ENCODE results near the gene SNCAIP. TPM values are rescaled to one million over a fixed set of nuclear protein-coding genes. Genes with fewer than 3 reads are reported as not detected.

Gene SNCAIP
- total RNA-seq, 3 donors from 2014 or later = 1.2 to 4.7 (median 2.7) TPM

DNA sequence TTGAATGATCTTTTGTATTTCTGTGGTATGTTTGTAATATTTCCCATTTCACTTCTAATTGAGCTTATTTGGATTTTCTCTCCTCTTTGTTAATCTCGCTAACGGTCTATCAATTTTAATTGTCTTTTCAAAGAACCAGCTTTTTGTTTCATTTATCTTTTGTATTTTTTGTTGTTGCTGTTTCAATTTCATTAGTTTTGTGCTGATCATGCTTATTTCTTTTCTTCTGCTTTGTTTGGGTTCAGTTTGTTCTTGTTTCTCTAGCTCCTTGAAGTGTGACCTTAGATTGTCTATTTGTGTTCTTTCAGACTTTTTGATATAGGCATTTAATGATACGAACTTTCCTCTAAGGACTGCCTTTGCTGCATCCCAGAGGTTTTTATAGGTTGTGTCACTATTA lies 28.4 kb upstream of the SNCAIP start:
- ATAC-seq = no peak
- intact Hi-C loops (cut with DNase I, micrococcal nuclease) = no loop called here

DNA sequence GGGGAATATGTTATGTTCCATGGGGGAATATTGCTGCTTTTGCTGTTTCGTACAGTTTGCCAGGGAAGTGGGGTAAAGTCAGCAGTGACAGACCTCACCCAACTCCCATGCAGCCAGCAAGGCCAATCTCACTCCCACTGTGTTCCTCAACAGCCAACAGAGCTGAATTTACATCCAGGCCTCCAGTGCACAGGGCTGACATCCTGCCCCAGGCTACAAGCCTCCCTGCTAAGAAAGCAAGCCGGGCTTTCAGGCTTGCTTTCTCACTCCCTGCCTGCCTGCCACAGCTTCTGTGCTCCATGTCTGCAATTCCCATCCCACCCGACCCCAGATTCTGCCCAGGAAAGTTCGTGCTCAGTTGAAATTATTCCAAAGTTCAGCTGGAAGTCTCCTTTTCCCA lies 25.5 kb upstream of the SNCAIP start:
- Histone ChIP-seq H3K4me3 (no peak overlapping the region), H3K9me3 (no peaks in the 10 kb centered on the region), H3K36me3 (ENCODE audit: low read depth) (no peaks in the 10 kb centered on the region), H3K4me1 (ENCODE audit: low read depth) (no peaks in the 10 kb centered on the region)
- ATAC-seq = no peak
- TF ChIP-seq, protein P1, sequence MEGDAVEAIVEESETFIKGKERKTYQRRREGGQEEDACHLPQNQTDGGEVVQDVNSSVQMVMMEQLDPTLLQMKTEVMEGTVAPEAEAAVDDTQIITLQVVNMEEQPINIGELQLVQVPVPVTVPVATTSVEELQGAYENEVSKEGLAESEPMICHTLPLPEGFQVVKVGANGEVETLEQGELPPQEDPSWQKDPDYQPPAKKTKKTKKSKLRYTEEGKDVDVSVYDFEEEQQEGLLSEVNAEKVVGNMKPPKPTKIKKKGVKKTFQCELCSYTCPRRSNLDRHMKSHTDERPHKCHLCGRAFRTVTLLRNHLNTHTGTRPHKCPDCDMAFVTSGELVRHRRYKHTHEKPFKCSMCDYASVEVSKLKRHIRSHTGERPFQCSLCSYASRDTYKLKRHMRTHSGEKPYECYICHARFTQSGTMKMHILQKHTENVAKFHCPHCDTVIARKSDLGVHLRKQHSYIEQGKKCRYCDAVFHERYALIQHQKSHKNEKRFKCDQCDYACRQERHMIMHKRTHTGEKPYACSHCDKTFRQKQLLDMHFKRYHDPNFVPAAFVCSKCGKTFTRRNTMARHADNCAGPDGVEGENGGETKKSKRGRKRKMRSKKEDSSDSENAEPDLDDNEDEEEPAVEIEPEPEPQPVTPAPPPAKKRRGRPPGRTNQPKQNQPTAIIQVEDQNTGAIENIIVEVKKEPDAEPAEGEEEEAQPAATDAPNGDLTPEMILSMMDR (IDR thresholded peaks at IDR 0.05) = no peak
- intact Hi-C loops (cut with DNase I, micrococcal nuclease) = no loop called here
- no peak for DNase-seq

More for the DNA sequence above, 28.4 kb upstream of the SNCAIP start:
- TF ChIP-seq, protein P1 (IDR thresholded peaks at IDR 0.05) = no peak
- H3K36me3 ChIP-seq (ENCODE audit: low read depth) = no peaks in the 10 kb centered on the region
- no peak for DNase-seq
- H3K4me1 ChIP-seq (ENCODE audit: low read depth) = no peaks in the 10 kb centered on the region
- H3K9me3 ChIP-seq = peaks cover 2% of the 10 kb centered on the region
- H3K4me3 ChIP-seq = no peak overlapping the region

DNA sequence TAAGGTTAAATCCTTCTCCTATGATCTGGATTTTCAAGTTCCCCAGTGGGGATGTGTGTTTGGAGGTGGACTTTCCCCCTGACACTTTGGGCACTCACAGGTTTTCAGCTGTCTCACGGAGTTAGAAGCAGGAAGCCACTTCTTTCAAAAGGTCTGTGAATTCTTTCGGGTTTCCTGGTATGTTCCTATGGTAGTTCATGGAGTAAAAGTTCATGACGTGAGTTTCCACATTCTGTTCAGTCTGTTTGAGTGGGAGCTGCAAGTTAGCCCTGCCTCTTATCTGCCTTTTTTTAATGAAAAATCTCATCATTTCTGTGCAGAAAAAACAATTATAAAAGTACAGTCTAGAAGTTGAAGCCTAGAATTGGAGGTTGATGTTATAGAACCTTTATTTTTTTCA lies 24.9 kb upstream of the SNCAIP start:
- Histone ChIP-seq H3K4me3 (no peak overlapping the region), H3K4me1 (ENCODE audit: low read depth) (no peaks in the 10 kb centered on the region), H3K36me3 (ENCODE audit: low read depth) (no peaks in the 10 kb centered on the region), H3K9me3 (no peaks in the 10 kb centered on the region)
- DNase-seq = no peak
- TF ChIP-seq, protein P1 (IDR thresholded peaks at IDR 0.05) = no peak
- ATAC-seq = no peak
- intact Hi-C loops (cut with DNase I, micrococcal nuclease) = no loop called here

DNA sequence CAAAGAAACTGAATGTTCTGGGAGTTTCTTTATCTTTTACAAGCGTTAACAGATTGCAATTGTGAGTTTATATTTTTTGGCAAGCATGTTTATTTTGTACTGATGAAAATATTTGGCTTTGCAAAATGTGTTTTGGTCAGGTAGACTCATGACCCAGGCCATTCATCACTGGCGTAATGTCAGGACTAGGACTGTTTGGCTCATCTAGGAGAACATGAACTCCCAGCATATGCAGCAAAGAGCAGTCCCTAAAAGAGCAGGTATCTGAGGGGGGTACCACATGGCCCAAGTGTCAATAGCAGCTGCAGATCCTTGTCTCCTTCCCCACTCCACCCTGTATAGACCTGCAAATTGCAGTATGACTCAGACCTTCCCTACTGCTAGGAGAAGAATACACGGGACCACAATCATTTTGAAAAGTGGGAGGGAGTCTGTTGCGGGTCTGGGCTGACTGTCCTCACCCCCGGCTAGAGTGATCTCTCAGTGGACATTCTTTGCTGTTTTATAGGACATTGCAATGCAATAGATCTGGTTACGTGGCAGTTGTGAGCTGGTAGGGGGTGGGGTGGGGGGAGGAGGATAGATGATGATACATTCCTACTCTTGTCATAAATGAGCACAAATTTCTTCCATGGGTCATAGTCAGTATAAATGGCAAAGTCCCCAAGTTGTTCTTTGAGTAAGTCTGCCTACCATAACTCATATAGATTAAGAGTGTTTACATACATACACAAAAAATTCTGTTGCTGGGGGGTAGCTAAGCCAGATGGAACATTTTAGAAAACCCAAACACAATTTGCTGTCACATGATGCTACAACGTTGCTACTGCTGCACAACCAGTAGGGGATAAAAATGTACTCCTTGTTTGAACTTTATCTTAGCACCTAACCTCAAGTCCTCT lies 20.8 kb upstream of the SNCAIP start:
- no peaks in the 10 kb centered on the region for H3K4me1 ChIP-seq (ENCODE audit: low read depth)
- TF ChIP-seq, protein P1 (IDR thresholded peaks at IDR 0.05) = no peak
- intact Hi-C loops (cut with DNase I, micrococcal nuclease) = no loop called here
- no peak overlapping the region for H3K4me3 ChIP-seq
- no peak for DNase-seq
- ATAC-seq = no peak
- H3K9me3 ChIP-seq = no peaks in the 10 kb centered on the region
- H3K36me3 ChIP-seq (ENCODE audit: low read depth) = no peaks in the 10 kb centered on the region

DNA sequence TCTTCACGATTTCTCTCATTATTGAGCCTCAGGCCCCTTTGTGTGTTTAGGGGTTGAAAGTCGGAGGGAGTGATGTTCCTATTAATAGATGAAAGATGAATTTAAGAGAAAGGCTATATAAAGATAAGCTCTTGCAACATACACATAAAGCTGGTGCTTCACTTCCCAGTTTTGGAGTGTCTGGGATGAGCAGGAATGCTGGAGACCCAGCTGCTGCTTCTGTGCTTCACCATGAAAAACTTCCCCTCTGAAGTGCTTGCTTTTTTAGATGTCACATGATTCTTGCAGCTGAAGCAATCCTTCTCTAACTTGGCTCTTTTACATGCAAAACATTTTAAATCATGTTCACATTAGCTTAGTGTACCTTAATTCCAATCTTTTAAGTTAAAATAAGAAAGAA lies 19.7 kb upstream of the SNCAIP start:
- Histone ChIP-seq H3K36me3 (ENCODE audit: low read depth) (no peaks in the 10 kb centered on the region), H3K4me1 (ENCODE audit: low read depth) (no peaks in the 10 kb centered on the region), H3K9me3 (no peaks in the 10 kb centered on the region), H3K4me3 (no peak overlapping the region)
- DNase-seq = no peak
- intact Hi-C loops (cut with DNase I, micrococcal nuclease) = no loop called here
- TF ChIP-seq, protein P1 (IDR thresholded peaks at IDR 0.05) = no peak
- ATAC-seq = no peak

Measured in mucosa of descending colon (tissue), 3 donors.